HG03139 (cell line): ENCODE data around the gene PTBP3.
A peak's percentile ranks its signal among the peaks of the same experiment; 100 is the strongest.
"Not testable (repeated sequence)": the region's sequence is repeated elsewhere in the genome, so short reads cannot be mapped to it uniquely, and the experiment has no call there.

Experiments used
- ATAC-seq: cut with Tn5 transposase; IDR thresholded peaks from one replicate; pipeline ENCODE4 v1.9.1; 2021; ENCODE audit not compliant: unreplicated experiment

PTBP3 gene

GRCh38 chr9:112224401-112225289, 108.8 kb downstream of the PTBP3 start:
- peak; percentile 72 for ATAC-seq

- peak; percentile 94 for ATAC-seq
Observed at GRCh38 chr9:112218908-112219307, 114.5 kb downstream of the PTBP3 start.

GRCh38 chr9:112212926-112213325, 120.5 kb downstream of the PTBP3 start:
- ATAC-seq = no peak

GRCh38 chr9:112207451-112207850, 126.0 kb downstream of the PTBP3 start:
- ATAC-seq = no peak

GRCh38 chr9:112203536-112203935, 129.9 kb downstream of the PTBP3 start:
- no peak for ATAC-seq

- no peak for ATAC-seq
Observed at GRCh38 chr9:112200711-112201110, 132.7 kb downstream of the PTBP3 start.

- no peak for ATAC-seq
Observed at GRCh38 chr9:112198646-112199045, 134.8 kb downstream of the PTBP3 start.

- no peak for ATAC-seq
Observed at GRCh38 chr9:112194969-112195431, 138.4 kb downstream of the PTBP3 start.

- no peak for ATAC-seq
Observed at GRCh38 chr9:112193572-112194288, 139.7 kb downstream of the PTBP3 start.

- ATAC-seq = not testable (repeated sequence)
Observed at GRCh38 chr9:112190320-112190719, 143.1 kb downstream of the PTBP3 start.

- ATAC-seq = no peak
Observed at GRCh38 chr9:112188884-112189283, 144.5 kb downstream of the PTBP3 start.

GRCh38 chr9:112187404-112187803, 146.0 kb downstream of the PTBP3 start:
- no peak for ATAC-seq

GRCh38 chr9:112186695-112187094, 146.7 kb downstream of the PTBP3 start:
- no peak for ATAC-seq

- no peak for ATAC-seq
Observed at GRCh38 chr9:112184946-112185345, 148.5 kb downstream of the PTBP3 start.

GRCh38 chr9:112184221-112184620, 149.2 kb downstream of the PTBP3 start:
- no peak for ATAC-seq

- ATAC-seq = no peak
Observed at GRCh38 chr9:112180387-112180881, 153.0 kb downstream of the PTBP3 start.

GRCh38 chr9:112179816-112180215, 153.6 kb downstream of the PTBP3 start:
- ATAC-seq = no peak

- no peak for ATAC-seq
Observed at GRCh38 chr9:112176524-112176923, 156.9 kb downstream of the PTBP3 start.

- ATAC-seq = no peak
Observed at GRCh38 chr9:112175796-112176315, 157.6 kb downstream of the PTBP3 start.

GRCh38 chr9:112174965-112175795, 158.2 kb downstream of the PTBP3 start, which contains the start of gene SUSD1:
Gene SUSD1, minus strand, starts transcription at chr9:112175297. Its CDS starts 62 bp downstream, at chr9:112175235.
- peak; percentile 36 for ATAC-seq
